Ramos (cell line): Measurements from ENCODE around the gene VWA5B1.
"Not testable (repeated sequence)": the region's sequence is repeated elsewhere in the genome, so short reads cannot be mapped to it uniquely, and the experiment has no call there.

Source experiments
- in situ Hi-C: fragments of 300-500 bp; cut with MboI; formaldehyde crosslinking; loops from one replicate; pipeline ENCODE4 v1.14.3; 2022; ENCODE audit warnings: low sequenced_read_pairs; ENCODE audit not compliant: unreplicated experiment

VWA5B1 gene

GRCh38 chr1:20290624-20291597 is at the start of gene VWA5B1:
TSS of gene VWA5B1 (plus strand) at chr1:20290875. CDS start at chr1:20310602, 19,727 bp downstream.
- in situ Hi-C loops: no loop called here

- in situ Hi-C loops: no loop called here
Observed at GRCh38 chr1:20242890-20243479, 47.7 kb upstream of the VWA5B1 start.

GRCh38 chr1:20248971-20249612 is 41.6 kb upstream of the VWA5B1 start:
- in situ Hi-C loops: no loop called here

- in situ Hi-C loops: no loop called here
Observed at GRCh38 chr1:20250340-20250989, 40.2 kb upstream of the VWA5B1 start.

- in situ Hi-C loops: no loop called here
Observed at GRCh38 chr1:20252587-20252986, 38.1 kb upstream of the VWA5B1 start.

- in situ Hi-C loops: no loop called here
Observed at GRCh38 chr1:20255666-20256065, 35.0 kb upstream of the VWA5B1 start.

- in situ Hi-C loops: no loop called here
Observed at GRCh38 chr1:20259646-20260045, 31.0 kb upstream of the VWA5B1 start.

- in situ Hi-C loops: no loop called here
Observed at GRCh38 chr1:20261095-20261494, 29.6 kb upstream of the VWA5B1 start.

- in situ Hi-C loops: no loop called here
Observed at GRCh38 chr1:20262810-20263534, 27.7 kb upstream of the VWA5B1 start.

- in situ Hi-C loops: no loop called here
Observed at GRCh38 chr1:20265250-20265649, 25.4 kb upstream of the VWA5B1 start.

- in situ Hi-C loops: no loop called here
Observed at GRCh38 chr1:20266141-20266540, 24.5 kb upstream of the VWA5B1 start.

GRCh38 chr1:20266642-20267041 is 24.0 kb upstream of the VWA5B1 start:
- in situ Hi-C loops: no loop called here

- in situ Hi-C loops: no loop called here
Observed at GRCh38 chr1:20271498-20272400, 18.9 kb upstream of the VWA5B1 start.

GRCh38 chr1:20273716-20274115 is 17.0 kb upstream of the VWA5B1 start:
- in situ Hi-C loops: not testable (repeated sequence)

GRCh38 chr1:20275319-20275925 is 15.3 kb upstream of the VWA5B1 start:
- in situ Hi-C loops: no loop called here

GRCh38 chr1:20276485-20277159 is 14.1 kb upstream of the VWA5B1 start:
- in situ Hi-C loops: no loop called here

- in situ Hi-C loops: no loop called here
Observed at GRCh38 chr1:20278692-20279130, 12.0 kb upstream of the VWA5B1 start.

- in situ Hi-C loops: no loop called here
Observed at GRCh38 chr1:20279509-20279908, 11.2 kb upstream of the VWA5B1 start.
